Activated CD4-positive, alpha-beta T cell treated with anti-CD3 and anti-CD28 coated beads for 36 hours (primary cell): ENCODE data around the gene RNF157. TPM values are rescaled to one million over a fixed set of nuclear protein-coding genes. Genes with fewer than 3 reads are reported as not detected.

ENCODE experiments used
- ATAC-seq: fragments of 200-7000 bp; cut with Tn5 transposase; one replicate; pipeline ENCODE4 v1.10.0; 2021; ENCODE audit warnings: mild to moderate bottlenecking, moderate library complexity
- CTCF ChIA-PET: fragments of 350-600 bp; sonication (Branson Sonifier 250); formaldehyde crosslinking; loops from one replicate; lab custom pipeline; 2021; ENCODE audit warnings: antibody characterized with exemption; lab: Charles Lee
- POLR2A ChIA-PET: fragments of 350-600 bp; sonication (Branson Sonifier 250); formaldehyde crosslinking; loops from one replicate; lab custom pipeline; 2021; ENCODE audit warnings: antibody characterized with exemption, inconsistent platforms; lab: Charles Lee
- DNase-seq: peaks from one replicate; pipeline ENCODE4 v3.0.0-alpha.2; 2020
- H3K27ac Mint-ChIP-seq: one replicate; pipeline ENCODE4 v1.8.0; 2021; ENCODE audit warnings: mixed read lengths
- H3K27me3 Mint-ChIP-seq: one replicate; pipeline ENCODE4 v1.8.0; 2021; ENCODE audit warnings: mixed read lengths
- H3K36me3 Mint-ChIP-seq: one replicate; pipeline ENCODE4 v1.8.0; 2021; ENCODE audit warnings: low read depth, mixed read lengths
- H3K4me1 Mint-ChIP-seq: one replicate; pipeline ENCODE4 v1.8.0; 2021; ENCODE audit warnings: mixed read lengths
- H3K4me3 Mint-ChIP-seq: one replicate; pipeline ENCODE4 v1.8.0; 2021; ENCODE audit warnings: mild to moderate bottlenecking, moderate library complexity, mixed read lengths
- H3K9me3 Mint-ChIP-seq: one replicate; pipeline ENCODE4 v1.8.0; 2021; ENCODE audit warnings: low read depth, mixed read lengths
- intact Hi-C, 2 experiments: fragments of 100-400 bp; cut with DNase I in 1 of 2; cut with micrococcal nuclease in 1 of 2; formaldehyde crosslinking; loops; one replicate each; pipeline versions ENCODE4 v1.14.2 to v1.15.1; 2022 to 2024; cut with DNase I, micrococcal nuclease
- total RNA-seq, 2 experiments: library from RNA; stranded (reverse); gene quantifications; one replicate each; pipeline ENCODE4 v1.2.3, GENCODE V29; 2021

The RNF157 gene
- total RNA-seq, 2 experiments from 2014 or later: 24.0 to 39.4 TPM

- POLR2A ChIA-PET: interaction anchor here (0.6 to 1.2 kb wide), 2 partner anchors 13 to 59 kb away, joined by 4 to 5 read pairs; no protein-coding TSS in a partner anchor
- Mint-ChIP-seq H3K9me3 (no peaks in the 10 kb centered on the region), H3K4me1 (peaks cover 66% of the 10 kb centered on the region), H3K36me3 (no peaks in the 10 kb centered on the region), H3K27ac (no peak overlapping the region), H3K4me3 (no peak overlapping the region), H3K27me3 (peaks cover 2% of the 10 kb centered on the region)
- CTCF ChIA-PET: interaction anchor here (0.5 to 2.3 kb wide), 11 partner anchors 13 to 897 kb away, joined by 3 to 6 read pairs (median 3); partner anchors contain the start of gene SEC14L1
- DNase-seq (no peak), ATAC-seq (no peak)
- intact Hi-C loops: no loop called here
Measured at GRCh38 chr17:76243826-76244679, 3.8 kb upstream of the RNF157 start.

GRCh38 chr17:76241691-76242255, 1.5 kb upstream of the RNF157 start:
- Mint-ChIP-seq H3K4me3 (peak overlapping the region; percentile 78), H3K27me3 (peaks cover 2% of the 10 kb centered on the region), H3K27ac (peak overlapping the region; percentile 88), H3K9me3 (no peaks in the 10 kb centered on the region), H3K4me1 (peaks cover 69% of the 10 kb centered on the region), H3K36me3 (peaks cover 4% of the 10 kb centered on the region)
- CTCF ChIA-PET: interaction anchor here (0.6 to 1.3 kb wide), 6 partner anchors 17 to 62 kb away, joined by 3 to 4 read pairs (median 3); no protein-coding TSS in a partner anchor
- intact Hi-C loops: no loop called here
- ATAC-seq (no peak), DNase-seq (no peak)
- POLR2A ChIA-PET: interaction anchor here (0.9 kb wide), 1 partner anchor 25 kb away, joined by 3 read pairs; no protein-coding TSS in a partner anchor

GRCh38 chr17:76241204-76241538, 878 bp upstream of the RNF157 start:
- DNase-seq (no peak), ATAC-seq (no peak)
- Mint-ChIP-seq H3K27ac (peak overlapping the region; percentile 88), H3K9me3 (no peaks in the 10 kb centered on the region), H3K36me3 (peaks cover 7% of the 10 kb centered on the region), H3K27me3 (peaks cover 2% of the 10 kb centered on the region), H3K4me3 (peak overlapping the region; percentile 78), H3K4me1 (peaks cover 63% of the 10 kb centered on the region)
- POLR2A ChIA-PET: interaction anchor here (0.9 kb wide), 1 partner anchor 26 kb away, joined by 3 read pairs; no protein-coding TSS in a partner anchor
- intact Hi-C loops: no loop called here
- CTCF ChIA-PET: interaction anchor here (0.6 to 1.3 kb wide), 6 partner anchors 18 to 62 kb away, joined by 3 to 4 read pairs (median 3); no protein-coding TSS in a partner anchor

- POLR2A ChIA-PET: no interaction called here
- Mint-ChIP-seq H3K9me3 (no peaks in the 10 kb centered on the region), H3K36me3 (peaks cover 9% of the 10 kb centered on the region), H3K27ac (peak overlapping the region; percentile 69), H3K27me3 (peaks cover 2% of the 10 kb centered on the region), H3K4me3 (peak overlapping the region; percentile 69), H3K4me1 (peaks cover 54% of the 10 kb centered on the region)
- DNase-seq: no peak
- peak; percentile 1 for ATAC-seq
- CTCF ChIA-PET: interaction anchor here (2.0 to 2.1 kb wide), 2 partner anchors 20 to 23 kb away, joined by 4 to 6 read pairs; no protein-coding TSS in a partner anchor
- intact Hi-C loops: loop anchor here in 1 of 2 experiments (1.0 to 2.0 kb wide), 3 partner anchors 19 to 33 kb away; no protein-coding TSS in a partner anchor
Measured at GRCh38 chr17:76239538-76240274, 587 bp downstream of the RNF157 start.

GRCh38 chr17:76238847-76239537, 1.3 kb downstream of the RNF157 start:
- H3K4me3 Mint-ChIP-seq: peak overlapping the region; percentile 69
- peaks cover 2% of the 10 kb centered on the region for H3K27me3 Mint-ChIP-seq
- POLR2A ChIA-PET: interaction anchor here (1.2 kb wide), 1 partner anchor 26 kb away, joined by 6 read pairs; the partner anchor contains the start of gene UBALD2
- intact Hi-C loops: loop anchor here in 1 of 2 experiments (2.0 kb wide), 1 partner anchor 18 kb away; no protein-coding TSS in a partner anchor
- CTCF ChIA-PET: interaction anchor here (0.7 to 2.1 kb wide), 8 partner anchors 7 to 35 kb away, joined by 3 to 6 read pairs (median 4); no protein-coding TSS in a partner anchor
- DNase-seq (no peak), ATAC-seq (no peak)
- H3K4me1 Mint-ChIP-seq: peaks cover 54% of the 10 kb centered on the region
- peak overlapping the region; percentile 69 for H3K27ac Mint-ChIP-seq
- no peaks in the 10 kb centered on the region for H3K9me3 Mint-ChIP-seq
- H3K36me3 Mint-ChIP-seq: peaks cover 10% of the 10 kb centered on the region

- Mint-ChIP-seq H3K4me1 (peaks cover 51% of the 10 kb centered on the region), H3K27me3 (peaks cover 2% of the 10 kb centered on the region), H3K9me3 (no peaks in the 10 kb centered on the region), H3K4me3 (peak overlapping the region; percentile 69), H3K36me3 (peaks cover 10% of the 10 kb centered on the region), H3K27ac (no peak overlapping the region)
- POLR2A ChIA-PET: no interaction called here
- DNase-seq: no peak
- CTCF ChIA-PET: interaction anchor here (0.7 to 2.1 kb wide), 14 partner anchors 8 to 271 kb away, joined by 3 to 6 read pairs (median 3); no protein-coding TSS in a partner anchor
- intact Hi-C loops: loop anchor here in 1 of 2 experiments (2.0 kb wide), 1 partner anchor 17 kb away; no protein-coding TSS in a partner anchor
- ATAC-seq: no peak
Measured at GRCh38 chr17:76237859-76238313, 2.4 kb downstream of the RNF157 start.

GRCh38 chr17:76236603-76237002, 3.7 kb downstream of the RNF157 start:
- ChIA-PET POLR2A (no interaction called here), CTCF (interaction anchor here (0.7 to 1.5 kb wide), 4 partner anchors 29 to 1800 kb away, joined by 3 to 4 read pairs (median 3); no protein-coding TSS in a partner anchor)
- Mint-ChIP-seq H3K27ac (no peak overlapping the region), H3K9me3 (no peaks in the 10 kb centered on the region), H3K27me3 (no peaks in the 10 kb centered on the region), H3K36me3 (peaks cover 10% of the 10 kb centered on the region), H3K4me1 (peaks cover 52% of the 10 kb centered on the region), H3K4me3 (no peak overlapping the region)
- ATAC-seq (no peak), DNase-seq (no peak)
- intact Hi-C loops: no loop called here

- no peaks in the 10 kb centered on the region for H3K9me3 Mint-ChIP-seq
- H3K4me3 Mint-ChIP-seq: no peak overlapping the region
- intact Hi-C loops: no loop called here
- H3K27ac Mint-ChIP-seq: no peak overlapping the region
- no peaks in the 10 kb centered on the region for H3K27me3 Mint-ChIP-seq
- peaks cover 46% of the 10 kb centered on the region for H3K4me1 Mint-ChIP-seq
- H3K36me3 Mint-ChIP-seq: peaks cover 10% of the 10 kb centered on the region
- no peak for DNase-seq
- ChIA-PET POLR2A (no interaction called here), CTCF (interaction anchor here (0.7 to 1.2 kb wide), 3 partner anchors 28 to 50 kb away, joined by 3 read pairs; no protein-coding TSS in a partner anchor)
- ATAC-seq: no peak
Measured at GRCh38 chr17:76235883-76236282, 4.4 kb downstream of the RNF157 start.

- CTCF ChIA-PET: interaction anchor here (0.7 to 1.1 kb wide), 2 partner anchors 12 to 56 kb away, joined by 3 read pairs; no protein-coding TSS in a partner anchor
- intact Hi-C loops: loop anchor here in 1 of 2 experiments (5.0 kb wide), 1 partner anchor 37 kb away; no protein-coding TSS in a partner anchor
- H3K27ac Mint-ChIP-seq: no peak overlapping the region
- peaks cover 15% of the 10 kb centered on the region for H3K36me3 Mint-ChIP-seq
- ATAC-seq: no peak
- POLR2A ChIA-PET: no interaction called here
- H3K9me3 Mint-ChIP-seq: no peaks in the 10 kb centered on the region
- no peak for DNase-seq
- H3K4me1 Mint-ChIP-seq: peaks cover 49% of the 10 kb centered on the region
- no peaks in the 10 kb centered on the region for H3K27me3 Mint-ChIP-seq
- no peak overlapping the region for H3K4me3 Mint-ChIP-seq
Measured at GRCh38 chr17:76234354-76234679, 6.0 kb downstream of the RNF157 start.
